Measurements from ENCODE around the gene POGLUT2.

The POGLUT2 gene

GRCh38 chr13:102763741-102764140 is 35.0 kb downstream of the POGLUT2 start:
- DNase-seq: no peak

GRCh38 chr13:102761071-102761470 is 37.7 kb downstream of the POGLUT2 start:
- DNase-seq: no peak

- DNase-seq: no peak
Measured at GRCh38 chr13:102758842-102759241, 39.9 kb downstream of the POGLUT2 start.

- no peak for DNase-seq
Measured at GRCh38 chr13:102757006-102757405, 41.8 kb downstream of the POGLUT2 start.

- DNase-seq: no peak
Measured at GRCh38 chr13:102751886-102752285, 46.9 kb downstream of the POGLUT2 start.

GRCh38 chr13:102742506-102742905 is 56.3 kb downstream of the POGLUT2 start:
- DNase-seq: no peak

DNA sequence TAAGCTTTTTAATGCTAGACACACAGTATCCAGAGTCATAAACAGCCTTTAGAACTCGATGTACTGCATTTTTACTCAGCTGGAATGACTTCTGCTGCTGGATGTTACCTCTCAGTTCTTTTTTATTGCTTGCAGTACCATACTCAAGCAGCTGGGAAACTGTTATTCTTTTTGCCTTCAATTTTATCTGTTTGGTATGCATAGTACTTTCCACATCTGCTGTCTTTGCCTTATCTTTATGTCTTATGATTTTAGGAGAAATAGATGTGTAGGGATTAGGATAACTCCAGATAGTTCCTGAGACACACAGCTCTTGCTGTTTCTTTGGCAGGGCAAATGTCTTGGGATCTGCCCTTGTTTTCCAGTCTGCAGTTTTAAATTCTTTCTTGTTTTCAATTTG is 56.7 kb downstream of the POGLUT2 start:
- no peak for DNase-seq

Data from NCI-H1436 (cell line).